HEK293 (cell line): ENCODE data around the gene TYROBP.
A peak's percentile ranks its signal among the peaks of the same experiment; 100 is the strongest.

Source experiments
- CTCF ChIA-PET: fragments of 350-600 bp; formaldehyde crosslinking; extraction: SDS; loops from one replicate; lab custom pipeline; 2021; ENCODE audit warnings: antibody characterized with exemption; lab: Yijun Ruan, JAX
- POLR2A ChIA-PET: fragments of 300-600 bp; formaldehyde crosslinking; extraction: SDS; loops from one replicate; lab custom pipeline; 2020; ENCODE audit warnings: antibody characterized with exemption, inconsistent platforms; lab: Yijun Ruan, JAX
- H3K27ac ChIP-seq: fragments of 200-500 bp; sonication (Bioruptor generic); 2 replicates; pipeline ENCODE4 v1.5.1; 2014; ENCODE audit warnings: low read depth, low read length, control low read depth, inconsistent platforms; ENCODE audit errors: extremely low read depth
- H3K36me3 ChIP-seq, 2 experiments: fragments of 200-500 bp in 1 of 2; sonication (Bioruptor generic) in 1 of 2; 1 replicate in 1 of 2; 2 replicates in 1 of 2; pipeline ENCODE4 v1.5.1; 2014 to 2017; ENCODE audit warnings: inconsistent platforms in 2 of 2, low read length in 2 of 2; ENCODE audit not compliant: control insufficient read depth in 2 of 2, insufficient read depth in 1 of 2
- H3K4me1 ChIP-seq: fragments of 200-500 bp; sonication (Bioruptor generic); 2 replicates; pipeline ENCODE4 v1.5.1; 2014; ENCODE audit warnings: mild to moderate bottlenecking, low read length, inconsistent platforms; ENCODE audit not compliant: control insufficient read depth, insufficient read depth
- H3K4me3 ChIP-seq: 2 replicates; pipeline ENCODE4 v1.5.1; 2011; ENCODE audit warnings: low read depth, mild to moderate bottlenecking, control low read depth, low read length, moderate library complexity
- H3K9me3 ChIP-seq: fragments of 200-500 bp; sonication (Bioruptor generic); 2 replicates; pipeline ENCODE4 v1.5.1; 2014; ENCODE audit warnings: low read depth, low read length, inconsistent platforms; ENCODE audit not compliant: control insufficient read depth, insufficient read depth
- BCL6B ChIP-seq: fragments of 450-650 bp; formaldehyde crosslinking; IDR thresholded peaks from 2 replicates; pipeline ENCODE4 v1.5.1; 2017; ENCODE audit warnings: missing biosample characterization, missing genetic modification characterization
- PRDM1 ChIP-seq: fragments of 450-650 bp; formaldehyde crosslinking; IDR thresholded peaks from 2 replicates; pipeline ENCODE4; 2016; ENCODE audit warnings: missing biosample characterization, missing genetic modification characterization
- ZBTB26 ChIP-seq: fragments of 450-650 bp; formaldehyde crosslinking; optimal IDR thresholded peaks from 2 replicates; pipeline ENCODE3; 2016; ENCODE audit warnings: missing biosample characterization, mild to moderate bottlenecking, missing genetic modification characterization
- ZNF121 ChIP-seq: fragments of 450-650 bp; formaldehyde crosslinking; IDR thresholded peaks from 2 replicates; pipeline ENCODE4 v1.5.1; 2016; ENCODE audit warnings: missing biosample characterization, missing genetic modification characterization
- ZNF157 ChIP-seq: fragments of 450-650 bp; formaldehyde crosslinking; IDR thresholded peaks from 2 replicates; pipeline ENCODE4 v1.5.1; 2016; ENCODE audit warnings: missing biosample characterization, missing genetic modification characterization
- ZNF311 ChIP-seq: fragments of 450-650 bp; formaldehyde crosslinking; IDR thresholded peaks from 2 replicates; pipeline ENCODE4 v1.5.1; 2017; ENCODE audit warnings: missing biosample characterization, missing genetic modification characterization, borderline replicate concordance
- ZNF398 ChIP-seq: fragments of 450-650 bp; formaldehyde crosslinking; IDR thresholded peaks from 2 replicates; pipeline ENCODE4 v1.5.1; 2017; ENCODE audit warnings: missing biosample characterization, missing genetic modification characterization
- ZNF404 ChIP-seq: fragments of 450-650 bp; formaldehyde crosslinking; IDR thresholded peaks from 2 replicates; pipeline ENCODE4 v1.5.1; 2017; ENCODE audit warnings: missing biosample characterization, missing genetic modification characterization
- ZNF416 ChIP-seq: fragments of 450-650 bp; formaldehyde crosslinking; IDR thresholded peaks from 2 replicates; pipeline ENCODE4 v1.5.1; 2016; ENCODE audit warnings: missing biosample characterization, missing genetic modification characterization
- ZNF521 ChIP-seq: fragments of 450-650 bp; formaldehyde crosslinking; IDR thresholded peaks from 2 replicates; pipeline ENCODE4 v1.5.1; 2017; ENCODE audit warnings: missing biosample characterization, mild to moderate bottlenecking, missing genetic modification characterization
- ZNF529 ChIP-seq: fragments of 450-650 bp; formaldehyde crosslinking; IDR thresholded peaks from 2 replicates; pipeline ENCODE4 v1.5.1; 2017; ENCODE audit warnings: missing genetic modification characterization, missing biosample characterization; ENCODE audit not compliant: insufficient replicate concordance
- ZNF629 ChIP-seq: fragments of 450-650 bp; formaldehyde crosslinking; IDR thresholded peaks from 2 replicates; pipeline ENCODE4 v1.5.1; 2017; ENCODE audit warnings: missing biosample characterization, missing genetic modification characterization
- ZNF654 ChIP-seq: fragments of 450-650 bp; formaldehyde crosslinking; IDR thresholded peaks from 2 replicates; pipeline ENCODE4 v1.5.1; 2016; ENCODE audit warnings: low read depth, missing biosample characterization, missing genetic modification characterization
- ZNF664 ChIP-seq: fragments of 450-650 bp; formaldehyde crosslinking; IDR thresholded peaks from 2 replicates; pipeline ENCODE4 v1.5.1; 2016; ENCODE audit warnings: missing biosample characterization, missing genetic modification characterization
- TF ChIP-seq, protein P1 (sequence below): fragments of 450-650 bp; formaldehyde crosslinking; IDR thresholded peaks from 2 replicates; pipeline ENCODE4 v1.5.1; 2016; ENCODE audit warnings: missing biosample characterization, missing genetic modification characterization
- TF ChIP-seq, protein P2 (sequence below): fragments of 450-650 bp; formaldehyde crosslinking; IDR thresholded peaks from 2 replicates; pipeline ENCODE4 v1.5.1; 2016; ENCODE audit warnings: missing biosample characterization, missing genetic modification characterization
- TF ChIP-seq, protein P3 (sequence below): fragments of 450-650 bp; formaldehyde crosslinking; IDR thresholded peaks from 2 replicates; pipeline ENCODE4 v1.5.1; 2016; ENCODE audit warnings: missing biosample characterization, missing genetic modification characterization
- TF ChIP-seq, protein P4 (sequence below): fragments of 450-650 bp; formaldehyde crosslinking; IDR thresholded peaks from 2 replicates; pipeline ENCODE4 v1.5.1; 2016; ENCODE audit warnings: missing biosample characterization, missing genetic modification characterization

TYROBP gene

GRCh38 chr19:35944556-35944955 lies 36.5 kb upstream of the TYROBP start (continued):
- no peak for TF ChIP-seq ZNF654 (tag by site-specific recombination)
- TF ChIP-seq BCL6B (tag by site-specific recombination) = no peak
- no peak for TF ChIP-seq ZNF664
- TF ChIP-seq ZNF157 (tag by site-specific recombination) = no peak

GRCh38 chr19:35943321-35944301 lies 35.5 kb upstream of the TYROBP start:
- Histone ChIP-seq H3K4me3 (no peak overlapping the region), H3K9me3 (no peaks in the 10 kb centered on the region), H3K4me1 (peaks cover 2% of the 10 kb centered on the region), H3K27ac (0 out of 2 replicates have a peak overlapping the region, but pooled peaks have one; percentile 1), H3K36me3 (peaks cover 36 to 39% of the 10 kb centered on the region in 2 experiments)
- CTCF ChIA-PET = interaction anchor here (0.6 to 1.6 kb wide), 7 partner anchors 11 to 630 kb away, joined by 3 to 5 read pairs (median 3); no protein-coding TSS in a partner anchor
- POLR2A ChIA-PET = interaction anchor here (1.1 to 1.7 kb wide), 2 partner anchors 13 to 70 kb away, joined by 3 read pairs; partner anchors contain the start of gene ALKBH6
- TF ChIP-seq, protein P1, sequence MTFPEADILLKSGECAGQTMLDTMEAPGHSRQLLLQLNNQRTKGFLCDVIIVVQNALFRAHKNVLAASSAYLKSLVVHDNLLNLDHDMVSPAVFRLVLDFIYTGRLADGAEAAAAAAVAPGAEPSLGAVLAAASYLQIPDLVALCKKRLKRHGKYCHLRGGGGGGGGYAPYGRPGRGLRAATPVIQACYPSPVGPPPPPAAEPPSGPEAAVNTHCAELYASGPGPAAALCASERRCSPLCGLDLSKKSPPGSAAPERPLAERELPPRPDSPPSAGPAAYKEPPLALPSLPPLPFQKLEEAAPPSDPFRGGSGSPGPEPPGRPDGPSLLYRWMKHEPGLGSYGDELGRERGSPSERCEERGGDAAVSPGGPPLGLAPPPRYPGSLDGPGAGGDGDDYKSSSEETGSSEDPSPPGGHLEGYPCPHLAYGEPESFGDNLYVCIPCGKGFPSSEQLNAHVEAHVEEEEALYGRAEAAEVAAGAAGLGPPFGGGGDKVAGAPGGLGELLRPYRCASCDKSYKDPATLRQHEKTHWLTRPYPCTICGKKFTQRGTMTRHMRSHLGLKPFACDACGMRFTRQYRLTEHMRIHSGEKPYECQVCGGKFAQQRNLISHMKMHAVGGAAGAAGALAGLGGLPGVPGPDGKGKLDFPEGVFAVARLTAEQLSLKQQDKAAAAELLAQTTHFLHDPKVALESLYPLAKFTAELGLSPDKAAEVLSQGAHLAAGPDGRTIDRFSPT (tag by site-specific recombination) = 0 out of 2 replicates have a peak, but pooled peaks have one; percentile 22
- peak; percentile 49; the same call in 1 of the 2 replicates for TF ChIP-seq PRDM1 (tag by site-specific recombination)
- TF ChIP-seq ZBTB26 = peak; percentile 11
- TF ChIP-seq ZNF404 (tag by site-specific recombination) = no peak
- TF ChIP-seq, protein P2, sequence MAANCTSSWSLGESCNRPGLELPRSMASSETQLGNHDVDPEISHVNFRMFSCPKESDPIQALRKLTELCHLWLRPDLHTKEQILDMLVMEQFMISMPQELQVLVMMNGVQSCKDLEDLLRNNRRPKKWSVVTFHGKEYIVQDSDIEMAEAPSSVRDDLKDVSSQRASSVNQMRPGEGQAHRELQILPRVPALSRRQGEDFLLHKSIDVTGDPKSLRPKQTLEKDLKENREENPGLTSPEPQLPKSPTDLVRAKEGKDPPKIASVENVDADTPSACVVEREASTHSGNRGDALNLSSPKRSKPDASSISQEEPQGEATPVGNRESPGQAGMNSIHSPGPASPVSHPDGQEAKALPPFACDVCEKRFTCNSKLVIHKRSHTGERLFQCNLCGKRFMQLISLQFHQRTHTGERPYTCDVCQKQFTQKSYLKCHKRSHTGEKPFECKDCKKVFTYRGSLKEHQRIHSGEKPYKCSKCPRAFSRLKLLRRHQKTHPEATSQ (tag by site-specific recombination) = no peak
- TF ChIP-seq, protein P3, sequence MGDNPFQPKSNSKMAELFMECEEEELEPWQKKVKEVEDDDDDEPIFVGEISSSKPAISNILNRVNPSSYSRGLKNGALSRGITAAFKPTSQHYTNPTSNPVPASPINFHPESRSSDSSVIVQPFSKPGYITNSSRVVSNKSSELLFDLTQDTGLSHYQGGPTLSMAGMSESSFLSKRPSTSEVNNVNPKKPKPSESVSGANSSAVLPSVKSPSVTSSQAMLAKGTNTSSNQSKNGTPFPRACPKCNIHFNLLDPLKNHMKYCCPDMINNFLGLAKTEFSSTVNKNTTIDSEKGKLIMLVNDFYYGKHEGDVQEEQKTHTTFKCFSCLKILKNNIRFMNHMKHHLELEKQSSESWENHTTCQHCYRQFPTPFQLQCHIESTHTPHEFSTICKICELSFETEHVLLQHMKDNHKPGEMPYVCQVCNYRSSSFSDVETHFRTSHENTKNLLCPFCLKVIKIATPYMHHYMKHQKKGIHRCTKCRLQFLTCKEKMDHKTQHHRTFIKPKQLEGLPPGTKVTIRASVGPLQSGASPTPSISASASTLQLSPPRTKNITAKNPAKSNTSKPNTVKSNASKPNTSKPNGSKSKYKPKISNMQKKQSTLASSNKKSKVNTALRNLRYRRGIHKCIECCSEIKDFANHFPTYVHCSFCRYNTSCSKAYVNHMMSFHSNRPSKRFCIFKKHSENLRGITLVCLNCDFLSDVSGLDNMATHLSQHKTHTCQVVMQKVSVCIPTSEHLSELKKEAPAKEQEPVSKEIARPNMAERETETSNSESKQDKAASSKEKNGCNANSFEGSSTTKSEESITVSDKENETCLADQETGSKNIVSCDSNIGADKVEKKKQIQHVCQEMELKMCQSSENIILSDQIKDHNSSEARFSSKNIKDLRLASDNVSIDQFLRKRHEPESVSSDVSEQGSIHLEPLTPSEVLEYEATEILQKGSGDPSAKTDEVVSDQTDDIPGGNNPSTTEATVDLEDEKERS (tag by site-specific recombination) = no peak
- TF ChIP-seq ZNF629 (tag by site-specific recombination) = 0 out of 2 replicates have a peak, but pooled peaks have one; percentile 18
- no peak for TF ChIP-seq ZNF529
- TF ChIP-seq ZNF121 (tag by site-specific recombination) = peak; percentile 98
- TF ChIP-seq, protein P4, sequence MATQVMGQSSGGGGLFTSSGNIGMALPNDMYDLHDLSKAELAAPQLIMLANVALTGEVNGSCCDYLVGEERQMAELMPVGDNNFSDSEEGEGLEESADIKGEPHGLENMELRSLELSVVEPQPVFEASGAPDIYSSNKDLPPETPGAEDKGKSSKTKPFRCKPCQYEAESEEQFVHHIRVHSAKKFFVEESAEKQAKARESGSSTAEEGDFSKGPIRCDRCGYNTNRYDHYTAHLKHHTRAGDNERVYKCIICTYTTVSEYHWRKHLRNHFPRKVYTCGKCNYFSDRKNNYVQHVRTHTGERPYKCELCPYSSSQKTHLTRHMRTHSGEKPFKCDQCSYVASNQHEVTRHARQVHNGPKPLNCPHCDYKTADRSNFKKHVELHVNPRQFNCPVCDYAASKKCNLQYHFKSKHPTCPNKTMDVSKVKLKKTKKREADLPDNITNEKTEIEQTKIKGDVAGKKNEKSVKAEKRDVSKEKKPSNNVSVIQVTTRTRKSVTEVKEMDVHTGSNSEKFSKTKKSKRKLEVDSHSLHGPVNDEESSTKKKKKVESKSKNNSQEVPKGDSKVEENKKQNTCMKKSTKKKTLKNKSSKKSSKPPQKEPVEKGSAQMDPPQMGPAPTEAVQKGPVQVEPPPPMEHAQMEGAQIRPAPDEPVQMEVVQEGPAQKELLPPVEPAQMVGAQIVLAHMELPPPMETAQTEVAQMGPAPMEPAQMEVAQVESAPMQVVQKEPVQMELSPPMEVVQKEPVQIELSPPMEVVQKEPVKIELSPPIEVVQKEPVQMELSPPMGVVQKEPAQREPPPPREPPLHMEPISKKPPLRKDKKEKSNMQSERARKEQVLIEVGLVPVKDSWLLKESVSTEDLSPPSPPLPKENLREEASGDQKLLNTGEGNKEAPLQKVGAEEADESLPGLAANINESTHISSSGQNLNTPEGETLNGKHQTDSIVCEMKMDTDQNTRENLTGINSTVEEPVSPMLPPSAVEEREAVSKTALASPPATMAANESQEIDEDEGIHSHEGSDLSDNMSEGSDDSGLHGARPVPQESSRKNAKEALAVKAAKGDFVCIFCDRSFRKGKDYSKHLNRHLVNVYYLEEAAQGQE = 0 out of 2 replicates have a peak, but pooled peaks have one; percentile 26
- TF ChIP-seq ZNF416 (tag by site-specific recombination) = no peak
- TF ChIP-seq ZNF398 (tag by site-specific recombination) = 0 out of 2 replicates have a peak, but pooled peaks have one; percentile 39
- TF ChIP-seq ZNF521 (tag by site-specific recombination) = 0 out of 2 replicates have a peak, but pooled peaks have one; percentile 20
- TF ChIP-seq ZNF311 = no peak
